Raji (cell line): Measurements from ENCODE around the gene PI4K2B.

Source experiments
- POLR2A ChIP-seq: IDR thresholded peaks from 2 replicates; pipeline ENCODE4 v1.6.1; 2011; ENCODE audit warnings: low read depth, low read length, control low read depth; ENCODE audit not compliant: insufficient read depth

Gene PI4K2B

DNA sequence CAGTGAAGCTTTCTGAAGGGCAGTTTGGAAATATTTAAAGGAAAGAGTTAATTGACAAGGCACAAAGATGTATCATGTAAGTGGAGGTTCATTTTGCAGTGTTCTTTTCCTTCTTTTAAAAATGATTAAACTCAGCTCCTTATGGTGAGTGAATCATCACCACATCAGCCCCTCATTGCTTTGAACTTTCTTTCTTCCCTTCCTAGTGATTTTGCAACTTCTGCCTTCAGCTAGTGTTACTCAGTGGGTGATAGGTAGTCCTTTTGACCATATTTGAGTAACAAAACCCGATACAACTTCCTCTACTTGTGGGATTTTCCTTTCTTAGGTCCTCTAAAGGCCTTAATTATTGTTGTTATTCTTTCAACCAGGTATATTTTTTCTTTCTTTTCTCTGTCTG, 86.9 kb downstream of the PI4K2B start:
- no peak for TF ChIP-seq POLR2A

DNA sequence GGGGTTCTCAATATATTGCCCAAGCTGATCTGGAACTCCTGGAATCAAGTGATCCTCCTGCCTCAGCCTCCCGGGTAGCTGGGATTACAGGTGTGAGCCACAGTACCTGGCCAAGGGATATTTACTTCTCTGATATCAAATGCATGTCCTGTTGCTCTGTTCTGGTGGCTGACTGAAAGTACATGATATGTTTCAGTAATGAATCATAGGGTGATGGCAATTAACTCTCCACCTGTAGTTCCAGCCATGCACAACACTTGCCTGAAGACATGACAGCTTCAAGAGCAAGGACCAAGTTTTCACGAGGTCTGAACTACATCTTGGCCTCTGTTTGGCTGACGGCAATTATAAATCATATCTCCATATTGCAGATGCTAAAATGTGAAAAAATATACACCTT, 87.9 kb downstream of the PI4K2B start:
- no peak for TF ChIP-seq POLR2A
